Body of pancreas (tissue), 4 donors: ENCODE measurements around the gene MANBA. TPM values are rescaled to one million over a fixed set of nuclear protein-coding genes. Genes with fewer than 3 reads are reported as not detected.
A peak's percentile ranks its signal among the peaks of the same experiment; 100 is the strongest.

Experiments
- ATAC-seq: fragments of 150-250 bp; one replicate; pipeline ENCODE4 v1.9.1; 2016
- DNase-seq, 4 donors: peaks; one replicate each; pipeline ENCODE4 v3.0.0-alpha.2; 2019
- H3K27ac ChIP-seq, 4 donors: fragments of 200-600 bp; sonication (generic); 1 replicate in 3 of 4; 2 replicates in 1 of 4; pipeline versions ENCODE4 v1.5.1 to v1.6.1; 2016 to 2019; ENCODE audit warnings: mild to moderate bottlenecking in 1 of 4, mixed read lengths in 1 of 4, moderate library complexity in 1 of 4
- H3K27me3 ChIP-seq, 2 donors: fragments of 200-600 bp; sonication (generic); one replicate each; pipeline ENCODE4 v1.6.0; 2016; ENCODE audit warnings: mild to moderate bottlenecking in 1 of 2
- H3K36me3 ChIP-seq, 2 donors: fragments of 200-600 bp; sonication (generic); replicated peaks in 1 of 2; 2 replicates each; pipeline ENCODE4 v1.5.1; 2016; ENCODE audit warnings: low read depth in 2 of 2; ENCODE audit not compliant: insufficient read depth in 1 of 2
- H3K4me1 ChIP-seq: fragments of 200-600 bp; sonication (generic); one replicate; pipeline ENCODE4 v1.6.0; 2016
- H3K4me3 ChIP-seq, 2 donors: fragments of 200-600 bp; sonication (generic); 1 replicate in 1 of 2; 2 replicates in 1 of 2; pipeline ENCODE4 v1.5.1; 2016 to 2019
- H3K9me3 ChIP-seq, 3 donors: fragments of 200-600 bp; sonication (generic); 1 replicate in 2 of 3; 2 replicates in 1 of 3; pipeline ENCODE4 v1.5.1; 2016
- POLR2A ChIP-seq, 3 donors: fragments of 450-650 bp; IDR thresholded peaks; one replicate each; pipeline ENCODE4 v1.6.1; 2016; ENCODE audit warnings: antibody characterized with exemption in 3 of 3, mild to moderate bottlenecking in 2 of 3
- WGBS, 2 donors: methylation state at CpG; one replicate each; pipeline ENCODE4 v1.1.5; 2017; 5-methylcytosine and 5-hydroxymethylcytosine counted together
- intact Hi-C: fragments of 100-400 bp; cut with DNase I; formaldehyde crosslinking; loops from one replicate; pipeline ENCODE4 v1.15.1; 2023
- total RNA-seq, 2 donors: library from RNA; depleted of rRNA; stranded (reverse); fragments of >200 nt; gene quantifications; one replicate each; pipeline ENCODE4 v1.1.0, GENCODE V29; 2016
- TF ChIP-seq, protein P1 (sequence below), 7 experiments: fragments of 450-650 bp in 4 of 7; fragments of 200-600 bp in 3 of 7; sonication (generic) in 3 of 7; IDR thresholded peaks; one replicate each; pipeline ENCODE4 v1.5.1; 2016 to 2019; ENCODE audit warnings: antibody characterized with exemption in 7 of 7

Gene MANBA
- 10 to 100 TPM; 26.5 to 57.0 TPM for total RNA-seq

DNA sequence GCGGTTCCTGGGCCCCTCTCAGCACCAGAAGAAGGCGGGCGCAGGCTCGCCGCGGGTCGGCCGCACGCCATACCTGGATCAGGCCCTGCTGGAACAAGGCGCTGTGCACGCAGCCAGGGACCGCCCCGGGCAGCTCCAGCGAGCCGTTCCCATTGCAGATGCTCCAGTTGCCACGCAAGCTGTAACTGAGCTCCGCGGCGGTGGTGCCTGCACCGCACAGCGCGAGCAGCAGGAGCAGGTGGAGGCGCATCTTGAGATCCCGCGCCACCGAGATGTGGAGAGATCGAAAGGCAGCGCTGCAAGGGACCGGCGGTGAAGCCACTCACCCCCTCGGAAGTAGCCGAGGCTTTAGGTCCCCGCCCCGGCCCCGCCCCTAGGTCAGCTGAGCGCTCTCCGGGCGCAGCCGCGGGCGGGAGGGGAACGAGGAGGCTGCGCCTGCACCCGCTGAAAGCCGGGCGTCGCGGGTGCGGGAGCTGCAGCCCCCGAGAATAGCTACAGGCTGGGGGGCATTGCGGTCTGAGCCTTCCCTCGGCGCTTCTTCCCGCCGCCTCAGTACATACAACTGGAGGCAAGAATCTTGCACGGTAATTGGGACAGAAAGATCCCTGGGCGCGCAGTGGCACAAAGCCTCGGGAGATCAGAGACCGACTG is at the start of gene MANBA:
MANBA (minus strand) TSS at position 324 of the 651 bp plus-strand sequence; CDS start at position 250, 74 bp downstream.
- Histone ChIP-seq H3K4me3 (peak within 1 kb of the TSS; percentile 73 to 82), H3K9me3 (no peaks in the 10 kb centered on the region), H3K4me1 (peaks cover 31% of the 10 kb centered on the region), H3K36me3 (no peaks in the 10 kb centered on the region), H3K27me3 (no peaks in the 10 kb centered on the region), H3K27ac (peak within 1 kb of the TSS; percentile 35 to 91 (median 78))
- TF ChIP-seq POLR2A (IDR thresholded peaks at IDR 0.05), result peak; percentile 56 to 78 (median 74)
- TF ChIP-seq, protein P1, sequence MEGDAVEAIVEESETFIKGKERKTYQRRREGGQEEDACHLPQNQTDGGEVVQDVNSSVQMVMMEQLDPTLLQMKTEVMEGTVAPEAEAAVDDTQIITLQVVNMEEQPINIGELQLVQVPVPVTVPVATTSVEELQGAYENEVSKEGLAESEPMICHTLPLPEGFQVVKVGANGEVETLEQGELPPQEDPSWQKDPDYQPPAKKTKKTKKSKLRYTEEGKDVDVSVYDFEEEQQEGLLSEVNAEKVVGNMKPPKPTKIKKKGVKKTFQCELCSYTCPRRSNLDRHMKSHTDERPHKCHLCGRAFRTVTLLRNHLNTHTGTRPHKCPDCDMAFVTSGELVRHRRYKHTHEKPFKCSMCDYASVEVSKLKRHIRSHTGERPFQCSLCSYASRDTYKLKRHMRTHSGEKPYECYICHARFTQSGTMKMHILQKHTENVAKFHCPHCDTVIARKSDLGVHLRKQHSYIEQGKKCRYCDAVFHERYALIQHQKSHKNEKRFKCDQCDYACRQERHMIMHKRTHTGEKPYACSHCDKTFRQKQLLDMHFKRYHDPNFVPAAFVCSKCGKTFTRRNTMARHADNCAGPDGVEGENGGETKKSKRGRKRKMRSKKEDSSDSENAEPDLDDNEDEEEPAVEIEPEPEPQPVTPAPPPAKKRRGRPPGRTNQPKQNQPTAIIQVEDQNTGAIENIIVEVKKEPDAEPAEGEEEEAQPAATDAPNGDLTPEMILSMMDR (IDR thresholded peaks at IDR 0.05), result peak in 2 of 7 experiments; percentile 3 to 4
- peak; percentile 81 to 88 (median 84) for DNase-seq
- WGBS, 2 donors, result 0% methylated on average over 60 of the region's 60 CpGs; no CpG with 5 or more reads in 1 of the 2 donors
- intact Hi-C loops, result no loop called here
- peak; percentile 97 for ATAC-seq

DNA sequence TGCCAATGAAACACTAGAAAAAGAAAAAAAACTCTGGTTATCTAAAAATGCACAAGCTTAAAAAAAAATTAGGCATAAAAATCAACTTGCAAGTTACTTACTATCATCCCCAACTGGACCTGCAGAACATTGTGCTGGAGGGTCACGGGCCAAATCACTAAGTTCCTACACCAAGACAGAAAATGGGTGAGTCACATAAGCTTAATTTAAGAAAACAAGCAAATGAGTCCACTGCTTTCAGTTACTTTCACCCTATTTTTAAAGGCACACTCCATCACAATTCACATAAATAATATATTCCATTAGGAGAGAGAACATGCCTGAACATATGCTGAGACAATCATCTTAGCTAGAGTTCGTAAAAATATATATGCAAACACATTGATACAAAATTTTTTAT is 48.9 kb upstream of the MANBA start:
- Histone ChIP-seq H3K4me1 (peaks cover 36% of the 10 kb centered on the region), H3K27ac (no peak overlapping the region), H3K4me3 (no peak overlapping the region), H3K9me3 (no peaks in the 10 kb centered on the region), H3K36me3 (peaks cover 0 to 3% of the 10 kb centered on the region in 2 donors), H3K27me3 (no peaks in the 10 kb centered on the region)
- intact Hi-C loops, result no loop called here
- no peak for DNase-seq
- no peak for TF ChIP-seq POLR2A (IDR thresholded peaks at IDR 0.05)
- TF ChIP-seq, protein P1 (IDR thresholded peaks at IDR 0.05), result no peak
- ATAC-seq, result no peak
- 87 to 93% methylated on average over 2 of the region's 2 CpGs for WGBS, 2 donors

DNA sequence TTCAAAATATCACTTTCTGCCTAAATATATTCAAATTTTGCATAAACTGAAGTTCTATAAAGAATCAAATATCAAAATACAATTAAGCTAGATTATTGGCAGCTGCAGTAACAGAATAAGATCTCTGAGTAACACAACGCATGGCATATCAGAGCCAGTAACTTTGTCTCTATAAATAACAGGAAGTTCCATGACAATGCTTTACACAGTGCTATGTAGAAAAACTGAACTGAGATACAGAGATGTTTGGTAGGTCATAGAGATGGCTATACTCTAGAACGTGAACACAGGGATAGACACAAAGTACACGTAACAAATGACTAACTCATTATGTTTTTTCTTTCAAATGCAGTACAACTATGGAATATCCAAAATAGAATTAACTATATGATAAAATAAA is 48.4 kb upstream of the MANBA start:
- H3K36me3 ChIP-seq, result peaks cover 0 to 3% of the 10 kb centered on the region in 2 donors
- TF ChIP-seq, protein P1 (IDR thresholded peaks at IDR 0.05), result no peak
- no peak for TF ChIP-seq POLR2A (IDR thresholded peaks at IDR 0.05)
- peaks cover 31% of the 10 kb centered on the region for H3K4me1 ChIP-seq
- no peak overlapping the region for H3K27ac ChIP-seq
- H3K9me3 ChIP-seq, result no peaks in the 10 kb centered on the region
- DNase-seq, result no peak
- no peaks in the 10 kb centered on the region for H3K27me3 ChIP-seq
- intact Hi-C loops, result no loop called here
- 57 to 63% methylated on average over 3 of the region's 3 CpGs for whole genome bisulfite sequencing, 2 donors
- no peak overlapping the region for H3K4me3 ChIP-seq
- no peak for ATAC-seq

DNA sequence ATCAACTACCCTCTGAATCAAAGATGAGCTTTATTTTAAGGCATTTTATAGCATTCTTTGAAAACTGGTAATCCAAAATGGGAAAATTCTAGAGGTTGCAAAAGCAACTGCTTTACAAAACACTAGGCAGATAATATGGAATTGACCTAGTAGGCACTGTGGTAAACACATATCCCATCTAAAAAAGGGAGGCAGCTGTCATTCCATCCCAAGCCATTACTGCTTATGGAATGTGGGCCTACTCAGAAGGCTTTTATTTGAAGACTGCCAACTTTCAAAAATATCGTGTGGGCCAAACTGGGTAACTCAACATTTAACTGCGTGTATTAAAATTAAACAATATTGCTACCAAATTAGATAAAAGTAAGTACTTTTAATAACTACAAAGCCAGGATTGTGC is 47.2 kb upstream of the MANBA start:
- no peak for DNase-seq
- Histone ChIP-seq H3K27ac (no peak overlapping the region), H3K36me3 (peaks cover 0 to 4% of the 10 kb centered on the region in 2 donors), H3K9me3 (no peaks in the 10 kb centered on the region), H3K4me3 (no peak overlapping the region), H3K27me3 (no peaks in the 10 kb centered on the region), H3K4me1 (peaks cover 21% of the 10 kb centered on the region)
- WGBS, 2 donors, result 60 to 72% methylated on average over 2 of the region's 2 CpGs
- TF ChIP-seq, protein P1 (IDR thresholded peaks at IDR 0.05), result no peak
- no peak for TF ChIP-seq POLR2A (IDR thresholded peaks at IDR 0.05)
- no peak for ATAC-seq
- intact Hi-C loops, result no loop called here

DNA sequence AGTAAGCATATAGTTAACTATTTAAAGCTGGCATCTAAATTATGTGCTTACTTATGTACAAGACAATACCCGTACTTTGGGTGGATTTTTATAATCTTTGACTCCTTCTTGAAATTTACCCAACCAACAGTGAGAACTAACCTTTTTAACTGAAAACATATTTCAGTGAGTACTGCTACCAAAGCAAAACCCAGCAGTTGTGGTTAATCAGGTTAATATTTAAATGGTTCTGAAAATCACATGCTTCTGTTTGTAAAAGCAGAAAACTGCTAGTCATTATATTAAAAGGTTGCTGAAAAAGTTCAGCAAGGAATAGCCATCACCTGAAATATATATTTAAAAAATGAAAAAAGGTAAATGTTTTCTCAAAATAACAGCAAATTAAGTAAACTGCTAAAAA is 46.6 kb upstream of the MANBA start:
- intact Hi-C loops, result no loop called here
- WGBS, 2 donors, result 41 to 54% methylated on average over 1 of the region's 1 CpG
- peaks cover 0 to 5% of the 10 kb centered on the region in 2 donors for H3K36me3 ChIP-seq

More for the DNA sequence above, 46.6 kb upstream of the MANBA start:
- H3K9me3 ChIP-seq, result no peaks in the 10 kb centered on the region
- ATAC-seq (no peak), DNase-seq (no peak)
- TF ChIP-seq, protein P1 (IDR thresholded peaks at IDR 0.05), result no peak
- TF ChIP-seq POLR2A (IDR thresholded peaks at IDR 0.05), result no peak
- peaks cover 15% of the 10 kb centered on the region for H3K4me1 ChIP-seq
- H3K4me3 ChIP-seq, result no peak overlapping the region
- H3K27ac ChIP-seq, result no peak overlapping the region
- no peaks in the 10 kb centered on the region for H3K27me3 ChIP-seq
